Epithelial cell of esophagus (primary cell): Measurements from ENCODE around the gene HIPK2.

Source experiments
- DNase-seq: peaks from one replicate; pipeline ENCODE4 v3.0.0; 2010; ENCODE audit warnings: low read depth
- H3K4me3 ChIP-seq: 2 replicates; pipeline ENCODE4 v1.5.1; 2011; ENCODE audit warnings: mild to moderate bottlenecking, low read length, control low read depth
- TF ChIP-seq, protein P1 (sequence below): IDR thresholded peaks from 2 replicates; pipeline ENCODE4 v1.5.1; 2011; ENCODE audit warnings: low read depth, mild to moderate bottlenecking, low read length, control low read depth, inconsistent platforms; ENCODE audit not compliant: insufficient read depth; ENCODE audit errors: missing control alignments

Gene HIPK2

DNA sequence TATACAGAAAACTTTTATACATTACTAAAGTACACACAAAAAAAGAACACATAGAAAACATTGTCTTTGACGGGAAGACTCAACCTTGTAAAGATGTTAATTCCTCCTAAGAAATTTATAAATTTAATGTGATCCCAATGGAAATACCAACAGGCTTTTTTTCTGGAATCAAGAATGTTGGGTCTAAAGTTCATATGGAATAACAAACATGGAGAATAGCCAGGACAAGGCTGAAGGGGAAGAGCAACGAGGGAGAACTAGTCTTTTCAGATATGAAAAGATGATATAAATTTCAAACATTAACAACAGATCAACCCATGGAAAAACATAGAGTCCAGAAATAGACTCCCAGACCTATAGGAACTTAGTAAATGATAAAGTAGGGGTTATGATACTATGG, 19.8 kb downstream of the HIPK2 start:
- TF ChIP-seq, protein P1, sequence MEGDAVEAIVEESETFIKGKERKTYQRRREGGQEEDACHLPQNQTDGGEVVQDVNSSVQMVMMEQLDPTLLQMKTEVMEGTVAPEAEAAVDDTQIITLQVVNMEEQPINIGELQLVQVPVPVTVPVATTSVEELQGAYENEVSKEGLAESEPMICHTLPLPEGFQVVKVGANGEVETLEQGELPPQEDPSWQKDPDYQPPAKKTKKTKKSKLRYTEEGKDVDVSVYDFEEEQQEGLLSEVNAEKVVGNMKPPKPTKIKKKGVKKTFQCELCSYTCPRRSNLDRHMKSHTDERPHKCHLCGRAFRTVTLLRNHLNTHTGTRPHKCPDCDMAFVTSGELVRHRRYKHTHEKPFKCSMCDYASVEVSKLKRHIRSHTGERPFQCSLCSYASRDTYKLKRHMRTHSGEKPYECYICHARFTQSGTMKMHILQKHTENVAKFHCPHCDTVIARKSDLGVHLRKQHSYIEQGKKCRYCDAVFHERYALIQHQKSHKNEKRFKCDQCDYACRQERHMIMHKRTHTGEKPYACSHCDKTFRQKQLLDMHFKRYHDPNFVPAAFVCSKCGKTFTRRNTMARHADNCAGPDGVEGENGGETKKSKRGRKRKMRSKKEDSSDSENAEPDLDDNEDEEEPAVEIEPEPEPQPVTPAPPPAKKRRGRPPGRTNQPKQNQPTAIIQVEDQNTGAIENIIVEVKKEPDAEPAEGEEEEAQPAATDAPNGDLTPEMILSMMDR, result no peak
- no peak overlapping the region for H3K4me3 ChIP-seq
- no peak for DNase-seq

DNA sequence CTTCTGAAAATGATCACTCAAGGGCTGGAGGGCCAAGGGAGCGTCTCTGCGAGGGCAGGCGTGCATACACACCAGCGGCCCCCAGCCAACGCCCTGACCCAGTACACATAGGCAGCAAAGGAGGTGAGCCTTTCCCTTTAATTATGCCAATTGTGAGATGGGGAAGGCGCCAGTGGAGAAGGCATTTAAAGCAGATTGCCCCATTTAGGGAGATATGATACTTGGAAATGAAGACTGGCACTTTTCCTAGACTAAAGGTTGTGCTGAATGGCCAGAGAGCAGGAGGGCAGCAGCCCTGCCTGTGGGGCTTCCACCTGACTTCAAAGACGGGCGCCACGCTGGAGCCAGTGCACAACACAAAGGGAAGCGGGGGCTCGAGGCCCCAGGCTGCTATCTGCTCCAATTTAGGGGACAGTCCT, 24.1 kb downstream of the HIPK2 start:
- TF ChIP-seq, protein P1, result no peak
- no peak for DNase-seq
- H3K4me3 ChIP-seq, result no peak overlapping the region

DNA sequence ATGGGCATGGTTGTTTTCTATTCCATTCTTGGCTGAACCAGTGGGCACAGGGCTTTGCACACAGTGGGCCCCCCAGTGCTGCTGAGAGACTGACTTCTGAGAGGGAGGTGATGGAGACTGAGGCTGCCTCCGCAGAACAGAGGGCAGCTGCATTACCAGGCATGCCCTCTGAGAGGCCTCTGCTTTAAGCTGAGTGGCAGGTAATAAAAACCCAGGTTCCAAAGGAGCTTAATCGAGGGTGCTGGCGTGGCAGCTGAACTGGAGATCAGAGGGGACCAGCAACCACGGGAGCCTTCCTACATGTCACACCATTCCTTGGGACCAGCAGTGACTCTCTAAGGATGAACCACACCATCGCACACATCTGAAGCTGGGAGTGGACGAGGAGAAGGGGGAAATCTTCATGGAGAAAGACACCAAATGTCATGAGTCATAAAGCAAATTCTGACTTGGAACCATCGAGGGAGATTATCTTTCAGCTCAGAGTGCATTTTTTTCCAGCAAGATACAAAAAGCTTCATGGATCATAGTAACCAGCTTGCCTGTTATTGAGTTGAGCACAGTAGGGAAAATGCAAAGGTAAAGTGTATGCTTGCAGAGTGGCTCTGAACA, 24.6 kb downstream of the HIPK2 start:
- no peak for DNase-seq
- TF ChIP-seq, protein P1, result no peak
- no peak overlapping the region for H3K4me3 ChIP-seq

DNA sequence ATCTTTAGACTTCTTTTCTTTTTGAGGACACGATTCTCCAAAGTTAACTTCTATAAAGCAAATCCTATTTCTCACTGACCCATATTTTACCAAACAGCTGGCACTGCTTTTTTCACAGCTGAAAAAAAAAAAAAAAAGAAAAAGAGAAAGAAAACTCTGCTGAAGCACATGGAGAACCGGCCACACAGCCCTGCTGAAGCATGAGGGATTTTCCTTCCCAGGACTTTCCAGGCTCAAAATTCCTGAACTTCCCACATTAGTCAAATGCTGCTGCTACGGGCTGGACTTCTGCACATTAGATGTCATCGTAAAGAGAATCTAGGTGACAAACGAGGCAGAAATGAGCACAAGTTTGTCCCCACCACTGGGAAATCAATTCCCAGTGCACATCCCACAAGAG, 25.2 kb downstream of the HIPK2 start:
- TF ChIP-seq, protein P1, result no peak
- H3K4me3 ChIP-seq, result no peak overlapping the region
- DNase-seq, result no peak

DNA sequence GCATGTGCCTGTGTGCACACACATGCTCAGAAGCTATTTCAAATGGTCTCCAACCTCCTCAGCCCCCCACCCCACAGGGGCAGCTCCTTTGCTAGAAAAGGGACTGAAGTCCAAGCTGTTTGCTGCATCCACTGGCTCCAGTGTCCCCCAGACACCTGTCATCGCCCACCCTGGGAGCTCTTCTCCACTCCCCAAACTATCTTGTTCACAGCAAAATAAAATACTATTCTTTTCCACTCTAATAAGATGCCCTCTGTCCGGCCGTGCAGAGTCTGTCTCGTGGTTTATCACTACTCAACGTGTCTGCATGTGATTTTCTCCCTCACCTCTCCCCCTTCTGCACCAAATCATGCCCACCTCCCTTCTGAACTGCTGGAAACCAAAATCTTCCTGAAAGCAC, 25.6 kb downstream of the HIPK2 start:
- H3K4me3 ChIP-seq, result no peak overlapping the region
- no peak for DNase-seq
- TF ChIP-seq, protein P1, result no peak

DNA sequence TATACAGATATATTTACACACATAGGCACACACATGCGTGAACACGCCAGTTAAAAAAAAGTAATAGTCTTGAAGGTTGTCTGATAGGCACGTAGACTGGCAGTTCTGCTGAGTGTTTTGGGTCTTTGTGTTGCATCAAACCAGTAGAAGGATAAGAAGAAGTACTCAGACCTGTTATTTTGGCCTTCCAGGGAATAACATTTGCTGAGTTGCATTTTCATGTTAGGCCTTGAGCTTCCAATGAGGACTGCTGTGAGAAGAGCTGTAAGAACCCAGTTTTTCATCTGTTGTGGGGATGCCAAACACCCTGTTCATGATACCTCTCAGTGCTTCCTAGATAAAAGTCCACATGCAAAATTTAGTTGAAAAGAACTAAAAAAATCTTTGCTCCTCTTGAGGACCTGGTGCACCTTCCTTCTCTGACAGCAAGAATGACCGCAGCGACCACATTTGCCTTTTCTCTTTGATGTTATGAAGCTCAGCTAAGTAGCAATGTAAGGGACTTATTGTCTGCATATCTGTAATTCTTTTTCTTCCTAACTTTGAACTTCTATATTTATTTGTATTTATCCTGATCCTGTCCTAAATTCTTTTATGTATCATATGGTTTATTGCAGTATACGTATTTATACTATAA, 27.2 kb downstream of the HIPK2 start:
- no peak overlapping the region for H3K4me3 ChIP-seq
- TF ChIP-seq, protein P1, result no peak
- DNase-seq, result no peak

DNA sequence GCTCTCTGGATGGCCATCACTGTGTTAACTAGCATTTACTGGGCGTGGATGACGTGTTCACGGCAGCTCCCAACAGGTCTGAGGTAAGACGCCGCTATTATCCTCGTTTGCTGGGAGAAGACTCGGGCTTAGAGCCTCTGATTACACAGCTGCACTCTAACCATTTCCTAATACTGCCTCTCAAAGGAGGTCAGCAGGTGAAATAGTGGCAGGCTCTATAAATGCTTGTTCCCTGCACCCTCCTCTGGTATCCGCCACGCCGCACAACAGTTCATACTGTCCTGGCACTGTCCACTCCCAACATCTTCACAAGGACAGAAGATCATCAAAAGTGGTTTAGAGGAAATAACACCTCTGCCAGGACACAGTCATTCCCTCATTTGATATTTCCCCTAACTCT, 28.3 kb downstream of the HIPK2 start:
- TF ChIP-seq, protein P1, result no peak
- no peak overlapping the region for H3K4me3 ChIP-seq
- DNase-seq, result no peak
